ENCODE data around the gene FOSB. TPM values are rescaled to one million over a fixed set of nuclear protein-coding genes. Genes with fewer than 3 reads are reported as not detected.

FOSB gene
- total RNA-seq, 1 experiment from 2014 or later = 2.3 TPM

DNA sequence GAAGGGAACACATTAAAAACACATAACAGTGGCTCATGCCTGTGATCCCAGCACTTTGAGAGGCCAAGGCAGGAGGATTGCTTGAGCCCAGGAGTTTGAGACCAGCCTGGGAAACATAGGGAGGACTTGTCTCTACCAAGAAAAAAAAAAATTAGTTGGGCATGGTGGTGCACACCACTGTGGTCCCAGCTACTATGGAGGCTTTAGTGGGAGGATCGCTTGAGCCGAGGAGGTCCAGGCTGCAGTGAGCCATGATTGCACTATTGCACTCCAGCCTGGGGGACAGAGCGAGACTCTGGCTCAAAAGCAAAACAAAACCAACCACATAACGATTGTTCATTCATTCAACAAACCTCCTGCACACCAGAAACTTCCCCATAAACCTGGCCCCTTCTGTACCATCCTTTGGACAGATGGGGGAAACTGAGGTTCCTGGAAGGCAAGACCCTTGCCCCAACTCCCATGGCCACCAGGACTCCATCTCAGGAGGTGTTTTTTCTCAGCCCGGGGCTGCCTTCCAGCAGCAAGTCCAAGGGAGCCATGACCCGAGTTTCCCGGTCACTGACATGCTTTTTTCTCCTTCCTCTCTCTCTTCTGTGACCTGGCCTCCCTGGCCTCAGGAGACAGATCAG lies 4.3 kb downstream of the FOSB start (continued):
- TF ChIP-seq, protein P1, sequence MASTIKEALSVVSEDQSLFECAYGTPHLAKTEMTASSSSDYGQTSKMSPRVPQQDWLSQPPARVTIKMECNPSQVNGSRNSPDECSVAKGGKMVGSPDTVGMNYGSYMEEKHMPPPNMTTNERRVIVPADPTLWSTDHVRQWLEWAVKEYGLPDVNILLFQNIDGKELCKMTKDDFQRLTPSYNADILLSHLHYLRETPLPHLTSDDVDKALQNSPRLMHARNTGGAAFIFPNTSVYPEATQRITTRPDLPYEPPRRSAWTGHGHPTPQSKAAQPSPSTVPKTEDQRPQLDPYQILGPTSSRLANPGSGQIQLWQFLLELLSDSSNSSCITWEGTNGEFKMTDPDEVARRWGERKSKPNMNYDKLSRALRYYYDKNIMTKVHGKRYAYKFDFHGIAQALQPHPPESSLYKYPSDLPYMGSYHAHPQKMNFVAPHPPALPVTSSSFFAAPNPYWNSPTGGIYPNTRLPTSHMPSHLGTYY (CRISPR knock-in tag; IDR thresholded peaks at IDR 0.05) = no peak
- TF ChIP-seq JAZF1 (CRISPR knock-in tag; IDR thresholded peaks at IDR 0.05) (no peak), TEAD4 (CRISPR knock-in tag; IDR thresholded peaks at IDR 0.05) (no peak)
- TF ChIP-seq, protein P2, sequence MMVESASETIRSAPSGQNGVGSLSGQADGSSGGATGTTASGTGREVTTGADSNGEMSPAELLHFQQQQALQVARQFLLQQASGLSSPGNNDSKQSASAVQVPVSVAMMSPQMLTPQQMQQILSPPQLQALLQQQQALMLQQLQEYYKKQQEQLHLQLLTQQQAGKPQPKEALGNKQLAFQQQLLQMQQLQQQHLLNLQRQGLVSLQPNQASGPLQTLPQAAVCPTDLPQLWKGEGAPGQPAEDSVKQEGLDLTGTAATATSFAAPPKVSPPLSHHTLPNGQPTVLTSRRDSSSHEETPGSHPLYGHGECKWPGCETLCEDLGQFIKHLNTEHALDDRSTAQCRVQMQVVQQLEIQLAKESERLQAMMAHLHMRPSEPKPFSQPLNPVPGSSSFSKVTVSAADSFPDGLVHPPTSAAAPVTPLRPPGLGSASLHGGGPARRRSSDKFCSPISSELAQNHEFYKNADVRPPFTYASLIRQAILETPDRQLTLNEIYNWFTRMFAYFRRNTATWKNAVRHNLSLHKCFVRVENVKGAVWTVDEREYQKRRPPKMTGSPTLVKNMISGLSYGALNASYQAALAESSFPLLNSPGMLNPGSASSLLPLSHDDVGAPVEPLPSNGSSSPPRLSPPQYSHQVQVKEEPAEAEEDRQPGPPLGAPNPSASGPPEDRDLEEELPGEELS (CRISPR knock-in tag; IDR thresholded peaks at IDR 0.05) = no peak
- TF ChIP-seq, protein P3, sequence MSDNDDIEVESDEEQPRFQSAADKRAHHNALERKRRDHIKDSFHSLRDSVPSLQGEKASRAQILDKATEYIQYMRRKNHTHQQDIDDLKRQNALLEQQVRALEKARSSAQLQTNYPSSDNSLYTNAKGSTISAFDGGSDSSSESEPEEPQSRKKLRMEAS (CRISPR knock-in tag; IDR thresholded peaks at IDR 0.05) = no peak
- TF ChIP-seq, protein P4, sequence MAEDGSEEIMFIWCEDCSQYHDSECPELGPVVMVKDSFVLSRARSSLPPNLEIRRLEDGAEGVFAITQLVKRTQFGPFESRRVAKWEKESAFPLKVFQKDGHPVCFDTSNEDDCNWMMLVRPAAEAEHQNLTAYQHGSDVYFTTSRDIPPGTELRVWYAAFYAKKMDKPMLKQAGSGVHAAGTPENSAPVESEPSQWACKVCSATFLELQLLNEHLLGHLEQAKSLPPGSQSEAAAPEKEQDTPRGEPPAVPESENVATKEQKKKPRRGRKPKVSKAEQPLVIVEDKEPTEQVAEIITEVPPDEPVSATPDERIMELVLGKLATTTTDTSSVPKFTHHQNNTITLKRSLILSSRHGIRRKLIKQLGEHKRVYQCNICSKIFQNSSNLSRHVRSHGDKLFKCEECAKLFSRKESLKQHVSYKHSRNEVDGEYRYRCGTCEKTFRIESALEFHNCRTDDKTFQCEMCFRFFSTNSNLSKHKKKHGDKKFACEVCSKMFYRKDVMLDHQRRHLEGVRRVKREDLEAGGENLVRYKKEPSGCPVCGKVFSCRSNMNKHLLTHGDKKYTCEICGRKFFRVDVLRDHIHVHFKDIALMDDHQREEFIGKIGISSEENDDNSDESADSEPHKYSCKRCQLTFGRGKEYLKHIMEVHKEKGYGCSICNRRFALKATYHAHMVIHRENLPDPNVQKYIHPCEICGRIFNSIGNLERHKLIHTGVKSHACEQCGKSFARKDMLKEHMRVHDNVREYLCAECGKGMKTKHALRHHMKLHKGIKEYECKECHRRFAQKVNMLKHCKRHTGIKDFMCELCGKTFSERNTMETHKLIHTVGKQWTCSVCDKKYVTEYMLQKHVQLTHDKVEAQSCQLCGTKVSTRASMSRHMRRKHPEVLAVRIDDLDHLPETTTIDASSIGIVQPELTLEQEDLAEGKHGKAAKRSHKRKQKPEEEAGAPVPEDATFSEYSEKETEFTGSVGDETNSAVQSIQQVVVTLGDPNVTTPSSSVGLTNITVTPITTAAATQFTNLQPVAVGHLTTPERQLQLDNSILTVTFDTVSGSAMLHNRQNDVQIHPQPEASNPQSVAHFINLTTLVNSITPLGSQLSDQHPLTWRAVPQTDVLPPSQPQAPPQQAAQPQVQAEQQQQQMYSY (CRISPR knock-in tag; IDR thresholded peaks at IDR 0.05) = no peak

DNA sequence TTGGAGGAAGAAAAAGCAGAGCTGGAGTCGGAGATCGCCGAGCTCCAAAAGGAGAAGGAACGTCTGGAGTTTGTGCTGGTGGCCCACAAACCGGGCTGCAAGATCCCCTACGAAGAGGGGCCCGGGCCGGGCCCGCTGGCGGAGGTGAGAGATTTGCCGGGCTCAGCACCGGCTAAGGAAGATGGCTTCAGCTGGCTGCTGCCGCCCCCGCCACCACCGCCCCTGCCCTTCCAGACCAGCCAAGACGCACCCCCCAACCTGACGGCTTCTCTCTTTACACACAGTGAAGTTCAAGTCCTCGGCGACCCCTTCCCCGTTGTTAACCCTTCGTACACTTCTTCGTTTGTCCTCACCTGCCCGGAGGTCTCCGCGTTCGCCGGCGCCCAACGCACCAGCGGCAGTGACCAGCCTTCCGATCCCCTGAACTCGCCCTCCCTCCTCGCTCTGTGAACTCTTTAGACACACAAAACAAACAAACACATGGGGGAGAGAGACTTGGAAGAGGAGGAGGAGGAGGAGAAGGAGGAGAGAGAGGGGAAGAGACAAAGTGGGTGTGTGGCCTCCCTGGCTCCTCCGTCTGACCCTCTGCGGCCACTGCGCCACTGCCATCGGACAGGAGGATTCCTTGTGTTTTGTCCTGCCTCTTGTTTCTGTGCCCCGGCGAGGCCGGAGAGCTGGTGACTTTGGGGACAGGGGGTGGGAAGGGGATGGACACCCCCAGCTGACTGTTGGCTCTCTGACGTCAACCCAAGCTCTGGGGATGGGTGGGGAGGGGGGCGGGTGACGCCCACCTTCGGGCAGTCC lies 5.0 kb downstream of the FOSB start:
- ChIA-PET POLR2A (interaction anchor here (1.1 kb wide), 1 partner anchor 20 kb away, joined by 3 read pairs; no protein-coding TSS in a partner anchor), CTCF (interaction anchor here (1.3 to 5.0 kb wide), 3 partner anchors 13 to 33 kb away, joined by 4 to 33 read pairs (median 13); no protein-coding TSS in a partner anchor)
- DNase-seq (ENCODE audit: low spot score) (no peak), ATAC-seq (no peak)
- Mint-ChIP-seq H3K36me3 (no peaks in the 10 kb centered on the region), H3K27ac (no peak overlapping the region), H3K9me3 (no peaks in the 10 kb centered on the region), H3K27me3 (ENCODE audit: low read depth) (peaks cover 87% of the 10 kb centered on the region), H3K4me3 (peak overlapping the region; percentile 73), H3K4me1 (peaks cover 33% of the 10 kb centered on the region)
- TF ChIP-seq, protein P1 (CRISPR knock-in tag; IDR thresholded peaks at IDR 0.05) = no peak
- no peak for TF ChIP-seq ZNF416 (CRISPR knock-in tag; IDR thresholded peaks at IDR 0.05)
- no peak for TF ChIP-seq CBFB (CRISPR knock-in tag; IDR thresholded peaks at IDR 0.05; ENCODE audit: low read depth)
- TF ChIP-seq, protein P5, sequence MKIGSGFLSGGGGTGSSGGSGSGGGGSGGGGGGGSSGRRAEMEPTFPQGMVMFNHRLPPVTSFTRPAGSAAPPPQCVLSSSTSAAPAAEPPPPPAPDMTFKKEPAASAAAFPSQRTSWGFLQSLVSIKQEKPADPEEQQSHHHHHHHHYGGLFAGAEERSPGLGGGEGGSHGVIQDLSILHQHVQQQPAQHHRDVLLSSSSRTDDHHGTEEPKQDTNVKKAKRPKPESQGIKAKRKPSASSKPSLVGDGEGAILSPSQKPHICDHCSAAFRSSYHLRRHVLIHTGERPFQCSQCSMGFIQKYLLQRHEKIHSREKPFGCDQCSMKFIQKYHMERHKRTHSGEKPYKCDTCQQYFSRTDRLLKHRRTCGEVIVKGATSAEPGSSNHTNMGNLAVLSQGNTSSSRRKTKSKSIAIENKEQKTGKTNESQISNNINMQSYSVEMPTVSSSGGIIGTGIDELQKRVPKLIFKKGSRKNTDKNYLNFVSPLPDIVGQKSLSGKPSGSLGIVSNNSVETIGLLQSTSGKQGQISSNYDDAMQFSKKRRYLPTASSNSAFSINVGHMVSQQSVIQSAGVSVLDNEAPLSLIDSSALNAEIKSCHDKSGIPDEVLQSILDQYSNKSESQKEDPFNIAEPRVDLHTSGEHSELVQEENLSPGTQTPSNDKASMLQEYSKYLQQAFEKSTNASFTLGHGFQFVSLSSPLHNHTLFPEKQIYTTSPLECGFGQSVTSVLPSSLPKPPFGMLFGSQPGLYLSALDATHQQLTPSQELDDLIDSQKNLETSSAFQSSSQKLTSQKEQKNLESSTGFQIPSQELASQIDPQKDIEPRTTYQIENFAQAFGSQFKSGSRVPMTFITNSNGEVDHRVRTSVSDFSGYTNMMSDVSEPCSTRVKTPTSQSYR (CRISPR knock-in tag; IDR thresholded peaks at IDR 0.05) = no peak
- TF ChIP-seq, protein P6, sequence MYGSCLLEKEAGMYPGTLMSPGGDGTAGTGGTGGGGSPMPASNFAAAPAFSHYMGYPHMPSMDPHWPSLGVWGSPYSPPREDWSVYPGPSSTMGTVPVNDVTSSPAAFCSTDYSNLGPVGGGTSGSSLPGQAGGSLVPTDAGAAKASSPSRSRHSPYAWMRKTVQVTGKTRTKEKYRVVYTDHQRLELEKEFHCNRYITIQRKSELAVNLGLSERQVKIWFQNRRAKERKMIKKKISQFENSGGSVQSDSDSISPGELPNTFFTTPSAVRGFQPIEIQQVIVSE (CRISPR knock-in tag; IDR thresholded peaks at IDR 0.05; ENCODE audit: borderline replicate concordance) = no peak
- TF ChIP-seq, protein P7, sequence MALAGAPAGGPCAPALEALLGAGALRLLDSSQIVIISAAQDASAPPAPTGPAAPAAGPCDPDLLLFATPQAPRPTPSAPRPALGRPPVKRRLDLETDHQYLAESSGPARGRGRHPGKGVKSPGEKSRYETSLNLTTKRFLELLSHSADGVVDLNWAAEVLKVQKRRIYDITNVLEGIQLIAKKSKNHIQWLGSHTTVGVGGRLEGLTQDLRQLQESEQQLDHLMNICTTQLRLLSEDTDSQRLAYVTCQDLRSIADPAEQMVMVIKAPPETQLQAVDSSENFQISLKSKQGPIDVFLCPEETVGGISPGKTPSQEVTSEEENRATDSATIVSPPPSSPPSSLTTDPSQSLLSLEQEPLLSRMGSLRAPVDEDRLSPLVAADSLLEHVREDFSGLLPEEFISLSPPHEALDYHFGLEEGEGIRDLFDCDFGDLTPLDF (CRISPR knock-in tag; IDR thresholded peaks at IDR 0.05) = no peak
- TF ChIP-seq, protein P8, sequence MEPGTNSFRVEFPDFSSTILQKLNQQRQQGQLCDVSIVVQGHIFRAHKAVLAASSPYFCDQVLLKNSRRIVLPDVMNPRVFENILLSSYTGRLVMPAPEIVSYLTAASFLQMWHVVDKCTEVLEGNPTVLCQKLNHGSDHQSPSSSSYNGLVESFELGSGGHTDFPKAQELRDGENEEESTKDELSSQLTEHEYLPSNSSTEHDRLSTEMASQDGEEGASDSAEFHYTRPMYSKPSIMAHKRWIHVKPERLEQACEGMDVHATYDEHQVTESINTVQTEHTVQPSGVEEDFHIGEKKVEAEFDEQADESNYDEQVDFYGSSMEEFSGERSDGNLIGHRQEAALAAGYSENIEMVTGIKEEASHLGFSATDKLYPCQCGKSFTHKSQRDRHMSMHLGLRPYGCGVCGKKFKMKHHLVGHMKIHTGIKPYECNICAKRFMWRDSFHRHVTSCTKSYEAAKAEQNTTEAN (CRISPR knock-in tag; IDR thresholded peaks at IDR 0.05) = no peak
- TF ChIP-seq, protein P9, sequence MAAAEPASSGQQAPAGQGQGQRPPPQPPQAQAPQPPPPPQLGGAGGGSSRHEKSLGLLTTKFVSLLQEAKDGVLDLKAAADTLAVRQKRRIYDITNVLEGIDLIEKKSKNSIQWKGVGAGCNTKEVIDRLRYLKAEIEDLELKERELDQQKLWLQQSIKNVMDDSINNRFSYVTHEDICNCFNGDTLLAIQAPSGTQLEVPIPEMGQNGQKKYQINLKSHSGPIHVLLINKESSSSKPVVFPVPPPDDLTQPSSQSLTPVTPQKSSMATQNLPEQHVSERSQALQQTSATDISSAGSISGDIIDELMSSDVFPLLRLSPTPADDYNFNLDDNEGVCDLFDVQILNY (CRISPR knock-in tag; IDR thresholded peaks at IDR 0.05) = no peak
